Astrocyte of the cerebellum (primary cell): Measurements from ENCODE around the gene DMKN.

ENCODE experiments used
- DNase-seq: peaks from one replicate; pipeline ENCODE4 v3.0.0-alpha.2; 2011; ENCODE audit warnings: low read depth
- H3K4me3 ChIP-seq: 2 replicates; pipeline ENCODE4 v1.5.1; 2011; ENCODE audit warnings: mild to moderate bottlenecking, low read depth, low read length, moderate library complexity
- CTCF ChIP-seq: IDR thresholded peaks from 2 replicates; pipeline ENCODE4 v1.5.1; 2012; ENCODE audit warnings: low read length, low read depth, moderate library complexity, mild to moderate bottlenecking; ENCODE audit errors: missing control alignments
- in situ Hi-C: cut with HindIII; loops from 2 replicates; pipeline ENCODE4 v1.10.0; 2017; ENCODE audit warnings: low sequenced_read_pairs

Gene DMKN

DNA sequence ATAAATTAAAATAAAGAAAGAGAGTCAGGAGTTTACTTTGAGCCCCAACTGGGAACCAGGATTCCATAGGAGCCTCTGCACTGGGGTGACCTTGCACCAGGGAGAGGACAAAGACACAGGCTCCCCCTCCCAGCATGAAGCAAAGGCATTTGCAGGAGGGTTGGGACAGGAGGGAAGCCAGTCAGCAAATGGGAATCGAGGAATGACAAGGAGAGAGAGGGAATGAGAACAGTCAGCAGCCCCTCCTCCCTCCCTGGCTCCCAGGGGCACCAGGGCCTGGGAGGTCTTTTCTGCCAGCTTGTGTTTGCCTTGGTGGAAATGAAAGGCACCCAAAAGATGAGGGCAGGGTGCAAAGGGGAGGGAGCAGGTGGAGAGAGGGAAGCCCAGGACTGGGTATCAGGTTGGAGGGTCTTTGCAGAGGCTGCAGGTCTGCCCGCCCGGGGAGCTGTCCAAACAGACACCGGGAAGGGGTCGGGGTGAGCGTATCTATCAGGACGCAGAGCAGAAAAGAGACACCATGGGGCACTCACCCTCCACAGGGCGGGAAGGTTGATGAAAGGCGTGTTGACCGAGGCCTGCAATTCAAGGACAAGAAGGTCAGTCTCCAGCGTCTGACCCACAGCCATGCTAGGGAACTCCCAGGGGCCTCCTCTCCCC lies 10.9 kb upstream of the DMKN start:
- TF ChIP-seq CTCF, result no peak
- no peak for DNase-seq
- no peak overlapping the region for H3K4me3 ChIP-seq
- in situ Hi-C loops, result no loop called here

GRCh38 chr19:35522745-35523327 lies 9.4 kb upstream of the DMKN start:
- TF ChIP-seq CTCF, result no peak
- in situ Hi-C loops, result no loop called here
- H3K4me3 ChIP-seq, result no peak overlapping the region
- DNase-seq, result no peak

GRCh38 chr19:35521124-35521743 lies 7.8 kb upstream of the DMKN start:
- in situ Hi-C loops, result no loop called here
- TF ChIP-seq CTCF, result no peak
- no peak for DNase-seq
- H3K4me3 ChIP-seq, result no peak overlapping the region

DNA sequence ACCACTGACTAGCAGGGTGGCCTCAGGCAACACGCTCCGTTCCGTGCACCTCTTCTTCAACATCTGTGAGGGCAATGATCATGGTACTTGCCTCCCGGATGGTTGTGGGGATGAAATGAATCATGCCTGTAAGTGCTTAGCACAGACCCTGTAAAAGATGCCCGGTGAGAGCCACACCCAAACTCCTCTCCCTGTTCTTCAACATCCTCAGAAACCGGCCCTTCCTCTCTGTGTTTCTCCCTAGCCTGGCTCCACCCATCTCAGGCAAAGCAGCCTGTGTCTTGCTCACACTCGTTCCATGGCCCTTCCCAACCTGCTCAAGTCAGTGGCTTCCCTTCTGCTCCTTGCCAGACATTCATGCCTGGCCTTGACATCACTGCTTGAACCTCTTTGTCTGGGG lies 5.8 kb upstream of the DMKN start:
- in situ Hi-C loops, result no loop called here
- H3K4me3 ChIP-seq, result no peak overlapping the region
- no peak for DNase-seq
- no peak for TF ChIP-seq CTCF

DNA sequence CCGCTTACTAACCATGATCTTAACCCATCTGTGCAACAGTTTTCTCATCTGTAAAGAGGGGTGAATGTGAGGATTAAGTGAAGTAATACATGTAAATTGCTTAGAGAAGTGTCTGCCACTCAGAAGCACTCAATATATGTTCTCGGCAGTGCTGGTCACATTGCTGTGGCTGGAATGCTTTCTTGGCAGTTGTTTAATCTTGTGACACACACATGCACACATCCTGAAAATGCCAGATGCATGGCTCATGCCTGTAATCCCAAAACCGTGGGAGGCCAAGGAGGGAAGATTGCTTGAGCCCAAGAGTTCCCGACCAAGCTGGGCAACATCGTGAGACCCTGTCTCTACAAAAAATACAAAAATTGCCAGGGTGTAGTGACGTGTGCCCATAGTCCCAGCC lies 4.9 kb upstream of the DMKN start:
- peak; percentile 73 for DNase-seq
- no peak for TF ChIP-seq CTCF
- in situ Hi-C loops, result no loop called here
- no peak overlapping the region for H3K4me3 ChIP-seq

DNA sequence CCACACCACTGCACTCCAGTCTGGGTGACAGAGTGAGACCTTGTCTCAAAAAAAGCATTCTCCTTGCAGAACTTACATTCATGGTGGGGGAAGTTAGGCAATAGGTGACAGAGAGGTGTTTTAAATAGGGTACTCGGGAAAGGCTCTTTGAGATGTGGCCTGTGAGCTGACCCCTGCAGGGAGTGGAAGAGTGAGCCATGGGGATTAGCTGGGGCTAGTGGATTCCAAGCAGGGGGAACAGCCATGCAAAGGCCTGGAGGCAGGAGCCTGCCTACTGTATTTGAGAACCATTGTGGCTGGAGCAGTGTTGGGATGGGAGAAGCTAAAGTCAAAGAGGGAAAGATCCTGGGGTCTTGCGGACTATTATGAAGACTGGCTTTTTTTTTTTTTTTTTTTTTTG lies 3.9 kb upstream of the DMKN start:
- no peak for DNase-seq
- in situ Hi-C loops, result no loop called here
- TF ChIP-seq CTCF, result no peak
- H3K4me3 ChIP-seq, result no peak overlapping the region
